Stimulated activated CD8-positive, alpha-beta memory T cell treated with anti-CD3 and anti-CD28 coated beads, Interleukin-4, amount 100 ng/mL, for 24 hours (primary cell): ENCODE results near the gene PSD4.

ENCODE experiments used
- DNase-seq: peaks from one replicate; pipeline ENCODE4 v3.0.0-alpha.2; 2020; ENCODE audit warnings: low read depth

PSD4 gene

DNA sequence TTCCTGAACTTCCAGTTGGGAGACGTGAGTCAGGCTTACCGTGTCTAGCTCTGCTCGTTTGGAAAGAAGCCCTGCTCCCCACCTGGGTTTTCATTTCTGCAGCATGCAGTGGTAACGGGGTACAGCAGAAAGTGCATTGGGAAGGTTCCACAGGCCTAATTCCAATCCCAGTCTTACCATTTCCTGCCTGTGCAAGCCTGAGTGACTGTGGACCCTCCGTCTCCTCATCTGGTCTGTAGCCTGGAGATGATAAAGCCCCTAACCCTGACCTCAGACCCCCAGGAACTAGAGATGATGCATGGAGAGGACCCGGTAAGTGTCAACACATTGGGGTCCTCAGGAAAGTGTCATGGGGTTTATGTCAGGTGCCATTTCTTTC is 5.8 kb upstream of the PSD4 start:
- DNase-seq = no peak

DNA sequence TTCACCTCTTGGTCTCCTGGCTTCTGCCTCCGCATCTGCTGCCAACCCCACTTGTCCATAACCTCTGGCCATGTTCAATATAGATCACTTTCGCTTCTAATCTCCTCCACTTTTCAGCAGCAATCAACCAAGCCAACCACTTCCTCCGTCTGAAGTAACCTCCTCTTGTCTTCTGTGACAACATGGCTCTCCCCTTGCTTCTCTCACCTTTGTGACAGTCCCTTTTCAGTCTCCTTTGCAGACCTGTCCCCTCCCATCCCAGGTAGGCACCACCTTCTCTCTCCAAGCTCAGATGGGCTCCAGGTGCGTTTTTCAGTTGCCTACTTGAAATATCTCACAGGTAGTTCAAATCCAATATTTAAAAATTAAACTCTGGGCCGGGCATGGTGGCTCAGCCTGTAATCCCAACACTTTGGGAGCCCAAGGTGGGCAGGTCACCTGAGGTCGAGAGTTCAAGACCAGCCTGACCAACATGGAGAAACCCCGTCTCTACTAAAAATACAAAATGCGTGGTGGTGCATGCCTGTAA is 4.7 kb upstream of the PSD4 start:
- DNase-seq = no peak

DNA sequence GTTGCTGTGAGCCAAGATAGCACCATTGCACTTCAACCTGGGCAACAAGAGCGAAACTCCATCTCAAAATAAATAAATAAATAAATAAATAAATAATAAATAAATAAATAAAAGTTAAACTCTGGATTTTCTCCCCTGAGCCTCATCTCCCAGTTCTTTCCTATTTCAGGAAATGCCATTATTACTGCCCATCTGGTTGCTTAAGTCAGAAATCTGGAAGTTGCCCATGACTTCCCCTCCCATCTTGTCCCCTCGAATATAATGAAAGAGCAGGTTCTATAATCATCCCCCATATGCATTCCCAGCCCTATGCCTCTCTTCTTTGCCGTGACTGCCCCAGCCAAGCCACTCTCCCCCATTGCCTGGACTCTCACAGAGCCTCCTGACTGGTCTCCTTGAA is 4.2 kb upstream of the PSD4 start:
- DNase-seq = no peak

DNA sequence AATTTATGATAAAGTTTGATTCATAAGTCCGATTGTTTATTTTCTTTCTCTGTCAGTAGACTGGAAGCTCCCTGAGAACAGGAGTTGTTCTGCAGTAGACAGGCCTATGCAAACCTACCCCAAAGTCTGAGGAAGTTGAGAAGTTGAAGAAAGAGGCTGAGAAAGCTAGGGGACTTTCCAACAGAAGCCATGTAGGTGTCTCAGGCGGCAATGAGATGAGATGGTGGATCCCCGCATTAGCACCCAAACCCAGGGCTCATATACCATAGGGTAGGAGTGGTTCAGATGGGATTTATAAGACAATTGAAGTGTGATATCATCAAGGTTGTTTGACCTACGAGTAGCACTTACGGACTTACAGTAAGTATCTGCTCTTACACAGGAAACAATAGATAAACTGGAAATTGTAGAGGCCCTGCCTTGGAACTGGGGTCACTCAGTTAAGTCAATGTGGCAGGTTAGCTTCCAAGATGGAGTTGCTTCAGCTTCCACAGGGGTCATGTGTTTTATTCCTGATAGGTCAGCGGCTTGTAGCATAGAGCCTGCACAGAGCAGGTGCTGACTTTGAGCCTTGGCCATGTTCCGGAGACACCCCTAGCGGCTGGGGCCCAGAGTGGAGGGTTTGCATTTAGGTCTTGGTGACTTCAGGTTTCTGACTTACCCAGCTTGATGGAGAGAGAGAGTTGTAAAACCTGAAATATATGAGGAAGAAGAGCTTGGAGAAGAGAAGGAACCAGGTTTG is 2.3 kb upstream of the PSD4 start:
- DNase-seq = no peak

DNA sequence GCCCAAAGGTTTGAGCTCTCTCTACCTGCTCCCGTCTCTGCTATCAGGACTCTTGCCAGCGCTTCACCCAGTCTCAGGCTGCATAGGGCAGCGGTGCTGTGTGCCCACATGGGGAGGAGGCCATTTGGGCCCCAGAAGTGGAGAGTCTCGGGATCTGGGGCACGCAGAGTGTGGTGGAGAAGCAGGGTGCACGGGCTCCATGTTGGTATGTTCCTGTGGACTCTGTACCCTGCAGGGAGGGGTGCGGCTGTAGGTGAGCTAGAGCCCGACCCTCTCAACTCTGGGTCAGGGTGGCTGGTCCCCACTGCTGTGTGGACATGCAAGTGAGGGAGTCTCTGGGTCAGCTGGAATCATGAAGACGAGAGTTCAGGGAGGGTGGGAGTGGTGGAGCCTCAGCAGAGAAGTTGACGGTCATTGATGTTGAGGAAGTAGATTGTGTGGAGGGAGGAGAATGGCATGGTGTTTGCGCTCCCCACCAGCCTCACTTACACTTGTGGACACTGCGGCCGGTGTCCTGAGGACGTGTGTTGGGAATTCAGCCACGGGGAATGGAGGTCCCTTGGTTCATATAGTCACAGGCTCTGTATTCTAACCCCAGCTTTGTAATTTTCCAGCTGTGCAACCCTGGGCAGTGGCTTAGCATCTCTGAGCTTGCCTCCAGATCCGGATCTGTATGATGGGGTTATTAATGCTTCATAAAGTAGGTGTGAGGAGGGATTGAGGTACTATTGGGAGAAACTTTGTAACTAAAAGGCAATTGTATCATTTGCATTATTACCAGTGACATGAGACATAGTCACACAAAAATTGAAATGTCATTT is 840 bp upstream of the PSD4 start:
- DNase-seq = no peak

DNA sequence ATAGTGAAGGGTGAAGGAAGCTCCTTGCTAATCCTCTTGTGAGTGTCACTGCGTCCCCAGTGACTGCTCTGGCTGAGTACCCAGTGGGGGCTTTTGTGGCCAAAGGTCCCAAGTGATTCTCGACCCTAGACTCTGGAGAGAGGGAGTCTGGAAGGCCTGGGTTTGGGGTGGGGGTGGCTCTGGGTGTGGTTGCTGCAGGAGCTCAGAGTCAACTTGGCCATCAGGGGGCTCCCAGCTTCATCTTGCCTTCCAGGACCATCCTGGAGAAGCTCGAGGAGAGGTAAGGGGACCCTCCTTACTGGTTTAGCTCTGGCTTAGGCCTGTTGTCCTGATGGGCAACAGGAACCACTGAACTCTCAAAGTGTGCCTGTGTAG is 592 bp downstream of the PSD4 start:
- DNase-seq = no peak

DNA sequence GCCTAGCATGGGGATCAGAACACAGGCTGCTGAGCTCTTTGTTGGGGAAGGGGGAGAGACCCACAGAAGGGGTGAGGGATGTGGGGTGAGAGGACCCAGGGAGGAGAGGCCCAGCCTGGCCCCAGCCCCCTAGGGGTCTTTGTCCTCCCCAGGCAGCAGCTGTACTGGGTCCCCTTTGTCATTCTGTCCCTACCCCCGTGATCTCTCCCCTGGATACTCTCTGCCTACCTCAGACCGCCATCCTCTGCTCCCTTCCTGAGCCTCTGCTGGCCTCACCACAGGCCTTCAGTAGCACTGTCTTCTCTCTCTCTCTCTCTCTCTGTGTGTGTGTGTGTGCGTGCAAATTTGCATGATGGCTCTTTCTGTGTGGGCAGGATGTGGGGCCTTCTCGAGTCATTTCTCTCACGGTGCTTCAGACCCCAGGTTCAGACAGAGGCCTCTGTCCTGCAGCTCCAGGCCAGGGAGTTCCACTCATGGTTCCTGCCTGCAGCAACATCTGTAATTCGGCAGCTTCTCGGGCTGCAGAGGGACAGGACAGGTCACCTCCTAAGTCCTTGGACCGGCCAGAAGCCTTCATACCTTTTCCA is 1.4 kb downstream of the PSD4 start:
- peak; percentile 52 for DNase-seq

DNA sequence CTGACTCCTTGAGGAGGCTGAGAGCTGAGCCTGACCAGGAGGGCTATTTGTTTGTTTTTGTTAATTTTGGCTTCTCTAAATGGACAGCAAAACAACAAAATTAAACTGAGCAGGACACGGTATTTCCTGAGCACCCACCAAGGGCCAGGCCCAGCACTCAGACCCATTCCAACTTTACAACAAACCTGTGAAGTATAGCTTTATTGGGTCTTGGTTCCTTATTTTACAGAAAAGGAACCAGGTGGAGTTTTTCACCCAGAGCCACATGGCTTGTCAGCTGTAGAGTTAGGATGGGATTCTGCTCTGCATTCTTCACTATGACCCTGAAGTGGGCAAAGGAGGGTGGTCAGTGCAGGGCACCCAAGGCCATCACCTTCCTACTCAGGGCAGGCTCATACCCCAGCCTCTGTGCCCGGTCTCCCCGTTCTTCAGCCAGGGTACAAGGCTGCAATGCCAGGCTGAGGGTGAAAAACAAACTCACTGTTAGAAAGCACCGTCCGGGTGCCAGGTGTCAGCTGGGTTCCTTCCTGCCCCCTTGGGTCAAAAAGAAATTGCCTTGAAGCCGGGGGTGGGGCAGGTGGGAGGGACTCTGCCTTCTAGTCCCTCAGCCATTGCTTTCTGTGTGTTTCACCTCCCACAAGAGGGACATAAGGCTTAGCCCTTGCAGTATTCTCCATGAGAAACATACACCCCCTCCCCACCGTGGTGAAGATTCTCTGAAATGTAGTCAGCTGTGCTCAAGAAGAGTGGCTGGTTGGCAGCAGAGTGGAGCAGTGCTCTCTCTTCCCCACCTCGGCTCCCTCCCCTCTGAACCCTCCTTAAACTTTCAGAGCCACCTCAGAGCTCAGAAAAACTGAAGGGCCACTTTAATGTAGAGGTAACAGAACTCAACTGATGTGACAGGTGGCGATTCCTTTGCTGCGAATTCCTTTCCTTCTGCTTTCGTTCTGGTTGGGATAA is 2.2 kb downstream of the PSD4 start:
- DNase-seq = no peak

DNA sequence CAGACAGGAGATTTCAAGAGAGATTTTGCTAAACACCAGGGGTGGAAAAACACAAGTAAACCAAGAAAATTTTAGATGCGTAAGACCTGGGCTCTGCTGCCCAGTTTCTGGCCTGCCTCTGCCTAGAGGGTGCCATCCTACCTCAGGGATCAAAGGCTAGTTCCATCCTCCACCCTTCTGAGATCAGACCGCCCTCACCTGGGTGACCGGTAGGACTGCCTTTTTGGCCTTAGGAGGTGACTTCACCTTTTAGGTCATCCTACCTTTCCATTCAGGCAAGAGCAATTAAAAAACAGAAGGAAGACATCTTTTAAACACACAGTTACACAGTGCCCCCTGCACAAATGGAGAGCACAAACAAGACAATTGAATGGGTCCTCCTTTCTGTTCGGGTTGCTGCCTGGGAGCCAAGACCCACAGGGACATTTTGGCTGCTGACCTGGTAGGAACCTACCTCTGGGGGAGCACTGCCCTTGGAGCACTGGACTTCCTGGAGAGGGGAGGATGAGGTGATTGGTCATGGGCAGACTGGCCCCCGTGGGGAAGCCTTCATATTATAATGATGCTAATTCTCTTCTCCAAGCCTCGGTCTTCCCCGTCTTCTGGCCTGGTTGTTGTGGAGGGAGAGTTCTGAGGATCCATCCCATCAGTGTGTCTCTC is 3.1 kb downstream of the PSD4 start:
- DNase-seq = no peak

DNA sequence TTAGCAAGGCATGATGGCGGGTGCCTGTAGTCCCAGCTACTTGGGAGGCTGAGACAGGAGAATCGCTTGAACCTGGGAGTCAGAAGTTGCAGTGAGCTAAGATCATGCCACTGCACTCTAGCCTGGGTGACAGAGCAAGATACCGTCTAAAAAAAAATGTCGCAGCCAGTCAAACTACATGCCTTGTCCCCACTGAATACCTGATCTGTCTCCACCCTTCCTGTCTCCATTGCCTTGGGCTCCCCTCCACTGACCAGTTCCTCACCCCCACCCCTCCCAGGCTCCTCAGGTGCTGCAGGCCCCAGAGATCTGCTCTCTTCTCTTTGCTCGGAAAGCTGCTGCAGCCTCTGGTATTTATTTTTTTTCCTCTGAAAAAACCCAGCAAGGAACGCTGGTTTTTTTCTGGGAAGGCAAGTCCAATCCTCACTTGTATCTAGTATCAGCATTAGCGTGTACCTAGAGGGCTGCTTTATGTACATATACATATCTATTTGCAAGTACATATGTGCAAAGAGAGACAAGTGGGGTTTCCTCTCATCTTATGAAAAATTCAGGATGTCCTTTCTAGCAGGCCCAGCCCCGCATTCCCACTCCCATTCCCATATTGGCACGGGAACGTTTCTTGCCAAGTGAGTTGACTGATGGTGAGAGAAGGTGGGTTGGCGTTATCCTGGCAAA is 4.4 kb downstream of the PSD4 start:
- DNase-seq = no peak

DNA sequence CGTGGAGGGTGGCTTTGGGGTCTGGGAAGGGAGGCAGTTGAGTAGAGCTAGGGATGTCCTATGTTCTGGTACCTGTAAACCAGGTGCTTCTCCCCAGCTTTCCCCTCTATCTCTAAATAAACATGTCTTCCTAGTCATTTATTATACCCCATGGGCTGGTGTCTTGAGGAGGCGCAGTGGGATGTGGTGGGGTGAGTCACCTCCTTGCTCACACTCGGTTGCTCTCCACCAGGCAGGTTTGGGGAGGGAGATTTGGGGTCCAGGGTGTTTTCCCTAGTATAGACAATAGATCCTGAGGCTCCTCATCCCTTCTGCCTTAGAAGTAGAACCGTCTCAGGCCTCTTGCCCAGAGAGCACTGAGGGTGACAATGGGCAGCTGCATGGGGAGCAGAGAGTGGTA is 5.1 kb downstream of the PSD4 start:
- peak; percentile 51 for DNase-seq

DNA sequence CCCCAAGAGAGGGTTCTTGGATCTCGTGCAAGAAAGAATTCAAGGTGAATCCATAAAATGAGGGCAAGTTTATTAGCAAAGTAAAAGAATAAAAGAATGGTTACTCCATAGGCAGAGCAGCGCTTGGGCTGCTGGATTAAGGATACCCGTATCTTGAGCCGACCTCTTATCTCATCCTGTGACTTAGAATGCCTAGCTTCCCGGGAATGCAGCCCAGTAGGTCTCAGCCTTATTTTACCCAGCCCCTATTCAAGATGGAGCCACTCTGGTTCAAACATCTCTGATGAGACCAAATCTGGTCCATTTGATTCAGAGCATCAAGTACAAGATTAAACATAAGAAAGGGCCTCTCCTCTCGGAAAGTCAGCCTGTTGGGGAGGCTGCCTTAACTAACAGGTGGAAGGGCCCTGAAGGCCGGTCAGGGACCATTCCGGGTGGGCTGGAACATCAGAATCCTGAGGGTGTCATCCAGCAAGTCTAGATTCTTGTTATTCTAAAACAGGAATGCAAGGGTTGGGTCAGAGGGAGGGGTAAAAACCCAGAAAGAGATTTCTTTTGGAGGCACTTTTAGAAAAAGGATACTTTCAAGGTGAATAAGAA is 5.8 kb downstream of the PSD4 start:
- DNase-seq = no peak

DNA sequence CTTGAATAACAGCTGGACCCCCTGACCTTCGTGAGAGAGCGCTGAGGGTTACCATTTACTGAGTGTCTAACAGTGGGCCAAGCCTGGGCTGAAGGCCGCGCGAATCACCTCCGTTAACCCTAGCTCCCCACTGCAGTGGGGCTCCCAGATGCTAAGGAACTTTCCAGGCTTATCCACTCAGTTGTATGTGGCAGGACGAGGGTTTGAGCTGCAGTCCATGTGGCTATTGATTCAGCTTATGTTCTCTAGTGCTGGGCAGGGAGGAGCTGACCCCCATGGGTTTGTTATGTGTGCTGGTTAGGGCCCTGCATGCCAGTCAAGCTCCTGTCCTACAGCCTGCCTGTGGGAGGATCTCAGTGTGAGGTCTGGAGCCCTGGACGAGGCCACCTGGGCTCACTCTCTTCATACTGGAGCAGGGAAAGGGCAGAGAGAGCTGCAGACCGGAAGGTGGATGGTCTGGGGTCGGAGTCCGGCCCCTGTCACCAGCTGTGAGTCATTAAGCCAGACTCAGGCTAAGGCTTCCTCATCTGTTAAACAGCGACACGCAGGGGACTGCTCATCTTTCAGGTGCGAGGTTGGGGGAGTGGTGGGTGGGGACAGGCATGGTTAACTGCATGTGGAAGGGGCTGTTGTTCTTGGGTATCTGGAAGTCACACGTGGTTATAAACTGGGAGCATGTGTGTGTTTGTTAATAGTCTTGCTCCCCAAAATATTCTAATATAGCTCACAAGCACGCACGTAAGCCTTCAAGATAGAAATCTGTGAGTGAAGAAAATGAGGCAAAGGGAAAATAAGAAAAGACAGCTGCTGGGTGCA is 6.6 kb downstream of the PSD4 start:
- no peak for DNase-seq

DNA sequence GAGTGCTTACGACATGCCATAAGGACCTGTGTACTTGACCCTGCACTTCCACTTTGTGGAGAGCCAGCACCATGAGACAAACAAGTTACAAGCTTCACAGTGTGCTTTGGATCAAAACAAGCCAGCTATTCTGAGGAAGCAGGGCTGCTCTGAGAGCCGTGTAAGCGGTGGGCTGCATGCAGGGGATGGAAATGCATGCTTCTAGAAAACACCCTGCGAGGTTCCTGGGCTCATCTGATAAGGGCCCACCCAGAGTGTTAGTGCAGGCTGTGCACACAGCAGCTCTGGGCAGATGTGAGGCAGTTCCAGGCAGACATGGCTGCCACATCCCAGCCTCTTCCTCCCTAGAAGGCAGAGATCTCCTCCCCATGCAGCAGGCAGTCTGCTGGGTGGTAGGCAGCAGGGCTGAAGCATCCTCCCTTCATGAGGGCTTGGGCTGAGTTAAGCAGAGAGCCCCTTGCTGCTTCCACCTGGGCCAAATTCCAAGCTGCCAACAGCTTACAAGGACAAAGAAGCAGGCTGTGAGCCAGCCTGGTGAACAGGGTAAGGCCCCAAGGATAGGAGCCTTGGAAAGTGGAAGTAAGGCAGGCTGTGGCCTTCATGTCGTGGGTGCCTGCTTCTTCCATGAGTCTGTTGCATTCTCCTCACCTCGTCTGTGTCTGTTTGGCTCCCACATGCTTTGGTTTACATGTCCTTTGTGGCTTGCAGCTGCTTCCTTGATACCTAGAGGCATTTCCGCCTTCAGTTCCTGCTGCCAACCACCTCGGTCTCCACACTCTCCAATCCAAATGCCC is 7.7 kb downstream of the PSD4 start:
- no peak for DNase-seq

DNA sequence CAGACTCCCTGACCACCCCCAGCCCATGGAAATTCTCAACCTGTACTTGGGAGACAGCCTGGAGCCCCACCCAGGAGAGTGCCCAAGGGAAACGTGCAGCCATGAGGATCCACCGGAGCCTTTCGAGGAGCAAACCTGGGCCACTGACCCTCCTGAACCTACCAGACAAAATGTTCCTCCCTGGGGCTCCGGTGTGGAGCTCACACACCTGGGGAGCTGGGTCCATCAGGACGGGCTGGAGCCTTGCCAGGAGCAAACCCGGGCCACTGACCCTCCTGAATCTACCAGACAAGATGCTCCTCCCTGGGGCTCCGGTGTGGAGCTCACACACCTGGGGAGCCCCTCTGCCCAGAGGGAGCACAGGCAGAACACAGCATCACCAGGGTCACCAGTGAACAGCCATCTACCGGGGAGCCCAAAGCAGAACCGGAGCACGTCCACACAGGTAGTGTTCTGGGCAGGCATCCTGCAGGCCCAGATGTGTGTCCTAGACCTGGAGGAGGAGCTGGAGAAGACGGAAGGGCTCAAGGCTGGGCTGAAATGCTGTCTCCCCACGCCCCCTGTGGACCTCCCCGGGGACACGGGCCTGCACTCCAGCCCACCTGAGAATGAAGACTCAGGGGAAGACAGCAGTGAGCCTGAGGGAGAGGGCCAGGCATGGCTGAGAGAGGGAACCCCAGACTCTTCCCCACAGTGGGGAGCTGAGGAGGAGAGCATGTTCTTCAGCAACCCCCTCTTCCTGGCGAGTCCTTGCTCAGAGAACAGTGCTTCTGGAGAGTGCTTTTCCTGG is 8.9 kb downstream of the PSD4 start:
- no peak for DNase-seq

DNA sequence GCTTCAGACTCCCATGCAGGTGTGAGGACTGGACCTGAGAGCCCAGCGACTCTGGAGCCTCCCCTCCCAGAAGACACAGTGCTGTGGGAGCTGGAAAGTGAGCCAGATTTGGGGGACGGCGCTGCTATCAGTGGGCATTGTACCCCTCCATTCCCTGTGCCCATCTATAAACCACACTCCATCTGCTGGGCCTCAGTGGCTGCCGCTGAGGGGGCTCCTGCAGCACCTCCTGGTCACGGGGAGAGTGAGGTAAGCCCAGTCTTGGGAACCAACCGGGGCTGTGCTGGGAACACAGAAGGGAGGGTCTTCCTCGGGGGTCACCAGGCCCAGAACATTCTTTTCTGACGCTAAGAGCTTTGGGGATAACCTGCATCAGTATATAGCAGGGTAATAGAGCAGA is 9.5 kb downstream of the PSD4 start:
- DNase-seq = no peak

DNA sequence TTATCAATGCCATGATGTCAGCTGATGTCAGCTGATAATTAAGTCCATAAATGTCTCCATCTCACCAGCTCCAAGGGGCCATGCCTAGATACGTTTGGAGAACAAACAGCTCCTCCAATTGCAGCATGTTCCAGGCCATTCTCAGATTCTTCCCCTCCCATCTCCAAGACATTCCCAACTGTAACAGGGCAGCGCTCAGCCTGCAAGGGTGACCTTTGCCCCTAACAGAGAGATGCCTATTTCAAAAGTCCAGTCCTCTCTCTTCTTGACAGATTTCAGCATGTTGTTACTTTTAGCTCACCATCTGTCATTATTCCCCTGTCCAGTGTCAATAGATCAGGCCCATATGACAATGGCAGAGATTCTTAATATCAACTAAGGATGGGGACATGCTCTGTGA is 9.9 kb downstream of the PSD4 start:
- no peak for DNase-seq
